HG03039 (cell line): ENCODE measurements around the gene GOT1.

ENCODE experiments used
- ATAC-seq: cut with Tn5 transposase; IDR thresholded peaks from one replicate; pipeline ENCODE4 v1.9.1; 2021; ENCODE audit warnings: mild to moderate bottlenecking, moderate library complexity; ENCODE audit not compliant: unreplicated experiment

The GOT1 gene

DNA sequence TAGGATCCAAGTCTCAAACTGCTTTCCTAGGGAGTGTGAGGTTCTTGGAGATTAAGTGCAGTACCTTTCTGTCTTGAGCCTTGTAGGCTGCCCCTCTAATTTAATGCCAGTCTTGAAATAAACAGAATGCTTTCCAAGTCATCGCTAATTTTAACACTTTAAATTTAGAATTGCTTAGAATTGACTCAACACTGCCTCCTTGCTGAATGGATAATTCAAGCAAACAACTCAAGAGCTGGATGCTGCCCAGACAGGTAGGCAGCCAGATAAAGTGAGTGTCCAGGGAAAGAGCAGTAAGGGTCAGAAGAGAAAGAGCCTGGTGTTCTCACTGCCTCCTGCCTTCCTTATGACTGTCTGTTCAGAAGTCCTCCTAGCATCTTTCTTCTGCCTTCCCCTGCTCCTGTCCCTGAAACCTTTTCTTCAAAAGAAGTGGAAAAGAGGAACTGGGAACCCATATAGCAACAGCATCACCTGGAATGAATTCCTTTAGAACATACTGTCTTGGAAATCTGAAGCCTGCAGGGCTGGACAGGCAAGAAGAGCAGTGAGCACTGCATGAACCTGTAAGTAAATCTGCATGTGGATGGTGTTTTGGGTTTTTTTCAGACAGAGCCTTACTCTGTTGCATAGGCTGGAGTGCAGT is 3.1 kb upstream of the GOT1 start:
- no peak for ATAC-seq

GRCh38 chr10:99432881-99433280 is 2.5 kb upstream of the GOT1 start:
- ATAC-seq, result no peak

- no peak for ATAC-seq
These were observed 1.6 kb upstream of the GOT1 start for GRCh38 chr10:99432047-99432446.

DNA sequence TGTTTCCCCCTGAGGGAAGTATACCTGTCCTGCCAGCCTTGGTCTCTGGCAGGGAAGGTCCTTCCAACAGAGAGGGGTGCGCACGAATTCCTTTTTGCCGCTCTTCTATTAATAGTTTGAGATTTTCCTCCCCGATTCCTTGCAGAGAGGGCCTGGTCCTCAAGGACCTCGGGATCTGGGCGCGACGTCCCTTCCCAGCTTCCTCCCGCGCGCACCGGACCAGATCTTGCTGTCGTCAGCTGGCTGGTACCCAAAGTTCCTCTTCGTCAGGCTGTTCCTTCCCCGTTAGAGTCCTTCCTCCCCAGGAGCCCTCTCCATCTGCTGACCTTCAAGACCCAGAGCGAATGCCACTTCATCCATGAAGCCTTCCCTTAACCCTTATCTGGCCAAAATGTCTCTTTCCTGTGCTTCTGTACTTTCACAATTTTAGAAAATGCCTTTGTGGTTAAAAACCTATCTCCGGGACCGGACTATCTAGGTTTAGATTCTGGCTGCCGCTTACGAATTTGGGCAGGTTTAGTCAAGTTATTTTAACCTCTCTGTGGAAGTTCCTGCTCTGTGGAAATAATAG is 851 bp upstream of the GOT1 start:
- ATAC-seq, result no peak

- ATAC-seq, result peak; percentile 11
These were observed 341 bp downstream of the GOT1 start for GRCh38 chr10:99430116-99430450.

- ATAC-seq, result no peak
These were observed 818 bp downstream of the GOT1 start for GRCh38 chr10:99429517-99430095.

GRCh38 chr10:99427566-99428190 is 2.7 kb downstream of the GOT1 start:
- ATAC-seq, result no peak

DNA sequence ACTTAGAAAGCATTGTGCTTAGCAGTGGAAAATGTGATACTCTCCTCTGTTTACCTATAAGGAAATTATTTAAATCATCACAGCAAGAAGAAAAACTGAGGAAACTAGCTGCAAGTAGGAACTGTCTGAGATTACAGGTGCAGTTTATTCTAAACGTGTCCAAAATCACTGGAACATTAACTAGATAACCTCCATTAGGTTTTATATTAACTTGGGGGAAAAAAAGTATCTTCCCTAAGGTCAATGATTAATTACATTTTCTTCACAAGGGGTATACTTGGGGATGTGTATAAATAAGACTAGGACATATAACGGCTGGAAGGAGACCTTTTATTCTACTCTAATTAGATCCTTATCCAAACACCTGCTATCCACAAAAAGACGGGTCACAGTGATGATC is 3.7 kb downstream of the GOT1 start:
- no peak for ATAC-seq

DNA sequence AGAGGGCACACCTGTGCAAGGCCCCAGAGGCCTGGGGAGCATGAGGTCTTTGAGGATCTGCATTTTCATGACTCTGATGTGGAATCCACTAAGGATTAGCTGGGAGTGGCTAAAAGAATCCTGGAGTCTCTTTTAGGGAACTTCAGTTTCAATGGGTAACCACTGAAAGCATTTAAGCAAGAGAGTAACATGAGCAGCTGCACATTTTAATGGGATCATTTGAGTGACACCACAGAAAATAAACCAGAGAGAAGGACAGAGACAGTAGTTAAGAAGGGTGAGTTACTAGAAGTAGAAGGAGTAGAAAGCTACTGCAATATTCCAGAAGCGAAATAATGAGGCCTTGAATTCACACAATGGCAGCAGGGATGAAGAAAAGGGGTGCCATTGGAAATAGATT is 5.2 kb downstream of the GOT1 start:
- ATAC-seq, result no peak

GRCh38 chr10:99424656-99425055 is 5.8 kb downstream of the GOT1 start:
- no peak for ATAC-seq

DNA sequence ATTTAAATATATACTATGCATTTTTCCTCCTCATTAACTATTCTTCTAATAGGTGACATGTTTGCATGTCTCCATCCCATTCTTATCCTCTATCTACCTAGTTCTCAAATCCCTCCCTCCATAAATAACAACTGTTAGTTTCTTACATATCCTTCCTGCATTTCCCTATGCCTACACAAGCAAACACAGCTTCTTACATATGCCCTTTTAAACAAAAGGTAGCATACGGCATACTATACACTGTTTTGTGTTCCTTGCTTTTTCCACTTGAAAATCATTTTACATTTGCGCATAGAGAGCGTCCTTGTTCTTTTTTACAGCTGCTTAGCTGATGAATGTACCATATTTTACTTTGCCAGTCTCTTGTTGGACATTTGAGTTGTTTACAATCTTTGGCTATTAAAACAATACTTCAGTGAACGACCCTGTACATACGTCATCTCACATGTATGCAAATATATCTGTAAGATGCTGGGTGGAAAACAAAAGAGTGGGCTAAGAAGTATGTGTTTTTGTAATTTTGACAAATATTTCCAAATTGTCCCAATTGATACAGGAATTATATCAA is 7.8 kb downstream of the GOT1 start:
- ATAC-seq, result no peak

- no peak for ATAC-seq
These were observed 9.1 kb downstream of the GOT1 start for GRCh38 chr10:99421233-99421739.

GRCh38 chr10:99419688-99420087 is 10.7 kb downstream of the GOT1 start:
- no peak for ATAC-seq

- ATAC-seq, result no peak
These were observed 11.4 kb downstream of the GOT1 start for GRCh38 chr10:99418910-99419624.

- ATAC-seq, result no peak
These were observed 18.3 kb downstream of the GOT1 start for GRCh38 chr10:99412099-99412498.

GRCh38 chr10:99411546-99411945 is 18.9 kb downstream of the GOT1 start:
- no peak for ATAC-seq

GRCh38 chr10:99410876-99411275 is 19.5 kb downstream of the GOT1 start:
- ATAC-seq, result no peak

DNA sequence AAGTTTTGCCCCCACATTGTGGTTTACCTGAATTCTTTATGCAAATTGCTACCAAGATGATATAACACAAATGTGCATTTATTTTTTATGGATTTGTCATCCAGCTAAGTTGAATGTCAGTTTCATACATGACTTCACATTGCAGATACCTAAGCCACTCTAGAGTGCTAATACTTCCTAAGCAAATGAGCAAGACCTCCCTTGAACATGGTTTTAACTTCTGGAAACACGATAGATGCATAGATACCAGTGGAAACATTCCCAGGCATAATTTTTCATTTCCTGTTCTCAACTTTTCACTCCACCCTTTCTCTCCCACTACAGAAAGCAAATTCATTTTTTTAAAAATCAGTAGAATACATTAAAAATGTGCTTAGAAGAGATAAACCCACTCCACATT is 20.3 kb downstream of the GOT1 start:
- no peak for ATAC-seq

- no peak for ATAC-seq
These were observed 24.3 kb downstream of the GOT1 start for GRCh38 chr10:99406149-99406548.

DNA sequence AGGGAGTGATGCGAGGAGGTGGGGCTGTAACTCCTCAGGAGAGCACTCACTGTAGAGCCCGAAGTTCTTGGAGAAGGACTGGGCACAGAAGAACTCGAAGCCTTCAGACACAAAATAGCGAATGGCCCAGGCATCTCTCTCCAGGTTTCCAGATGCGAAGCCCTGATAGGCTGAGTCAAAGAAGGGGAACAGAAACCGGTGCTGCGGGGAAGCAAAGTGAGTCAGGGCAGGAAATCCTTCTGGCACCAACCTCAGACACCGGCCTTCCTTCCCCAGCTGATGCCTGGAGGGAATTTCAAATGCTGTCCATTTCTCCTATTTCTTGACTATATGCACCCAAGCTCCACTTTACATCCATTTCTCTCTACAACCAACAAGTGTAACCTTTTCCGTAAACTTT is 26.8 kb downstream of the GOT1 start:
- no peak for ATAC-seq

DNA sequence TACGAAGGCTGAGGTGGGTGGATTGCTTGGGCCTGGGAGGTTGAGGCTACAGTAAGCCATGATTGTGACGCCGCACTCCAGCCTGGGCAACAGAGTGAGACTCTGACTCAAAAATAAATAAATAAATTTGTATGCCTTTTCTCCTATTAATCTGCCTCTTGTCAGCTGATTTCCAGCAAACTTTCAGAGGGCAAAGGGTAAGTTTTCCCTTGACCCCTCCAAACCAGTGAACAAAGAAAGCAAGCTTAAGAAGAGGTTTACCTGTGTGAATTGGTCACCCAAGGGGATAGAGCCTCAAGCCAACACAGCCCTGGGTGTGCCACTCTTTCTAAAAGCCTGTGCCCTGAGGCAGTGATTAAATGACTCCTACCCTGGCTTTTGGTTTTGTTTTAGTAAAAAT is 30.8 kb downstream of the GOT1 start:
- ATAC-seq, result no peak
